H1 (cell line): Measurements from ENCODE around the gene UBE2E2. TPM values are rescaled to one million over a fixed set of nuclear protein-coding genes. Genes with fewer than 3 reads are reported as not detected.

Experiments
- ASH2L ChIP-seq: fragments of 200-600, 300-600 bp; sonication (generic); IDR thresholded peaks from one replicate; pipeline ENCODE4 v1.7.1; 2017; ENCODE audit warnings: low read length
- CHD2 ChIP-seq: IDR thresholded peaks from 2 replicates; pipeline ENCODE4 v1.6.1; 2012; ENCODE audit warnings: low read length, improper control_type of control experiment
- POU5F1 ChIP-seq: IDR thresholded peaks from 2 replicates; pipeline ENCODE4 v1.6.1; 2011; ENCODE audit warnings: low read depth, mild to moderate bottlenecking, low read length, moderate library complexity
- polyA plus RNA-seq, 7 experiments: library from polyadenylated mRNA; depleted of rRNA in 3 of 7; stranded (reverse) in 5 of 7; unstranded in 2 of 7; fragments of >200 nt in 5 of 7; fragments of 200-250 nt in 2 of 7; gene quantifications; 1 replicate in 5 of 7; 2 replicates in 1 of 7; 4 replicates in 1 of 7; pipeline versions ENCODE4 v1.2.1 to v1.2.3, GENCODE V29; 2011 to 2013; ENCODE audit warnings: missing spikeins in 2 of 7, mixed read lengths in 2 of 7
- total RNA-seq: library from RNA; stranded (reverse); fragmentation: NEBNext Ultra II Directional; extraction: Animal tissue kit (Norgen Biotek cat#: 25700); gene quantifications from 2 replicates; pipeline ENCODE4 v1.2.1, GENCODE V29; 2021

The UBE2E2 gene
- total and polyA plus RNA-seq, 2 of the 8 experiments (the other 6 are each of a cell fraction or from before 2014, with no cell fraction given) = 57.6 to 70.6 TPM

DNA sequence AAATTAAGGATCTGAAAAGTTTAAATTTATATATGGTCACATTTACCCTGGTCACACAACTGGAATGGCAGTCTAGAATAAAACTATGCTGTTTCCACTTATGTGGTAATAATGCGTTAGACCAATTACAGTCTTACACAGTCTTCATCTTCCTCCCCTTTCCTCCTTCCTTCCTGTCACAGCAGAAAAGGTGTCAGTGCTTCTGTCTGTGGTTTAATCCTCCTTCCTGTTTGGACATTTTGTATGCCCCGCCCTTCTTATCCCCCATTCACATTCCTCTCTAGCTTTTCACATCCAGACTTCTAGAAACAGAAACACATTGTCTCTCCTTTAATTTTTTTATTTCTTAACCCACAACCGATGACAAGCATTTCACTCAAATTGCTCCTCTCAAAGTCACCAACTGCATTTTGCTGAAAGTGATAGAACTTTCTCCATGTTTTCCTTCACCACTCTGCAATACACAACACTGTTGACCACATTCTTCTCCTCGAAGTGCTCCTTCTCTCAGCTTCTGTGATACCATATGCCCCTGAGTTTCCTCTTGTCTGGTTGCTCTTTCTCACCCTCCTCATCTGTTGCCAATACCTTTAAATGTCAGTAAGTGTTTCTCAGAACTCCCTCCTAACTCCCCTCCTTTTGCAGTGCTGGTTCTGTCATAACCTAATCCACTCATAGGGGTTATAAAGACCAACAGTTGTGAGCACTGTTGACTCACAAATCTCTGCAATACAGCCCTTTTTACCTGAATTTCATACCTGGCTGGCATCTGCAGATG lies 271.6 kb downstream of the UBE2E2 start (continued):
- TF ChIP-seq CHD2 = no peak
- TF ChIP-seq POU5F1 = no peak
- no peak for TF ChIP-seq ASH2L
